H1 (cell line): ENCODE measurements around the gene AWAT2. TPM values are rescaled to one million over a fixed set of nuclear protein-coding genes. Genes with fewer than 3 reads are reported as not detected.
A peak's percentile ranks its signal among the peaks of the same experiment; 100 is the strongest.

Experiments used
- CTCF ChIA-PET: fragments of 300-600 bp; sonication (Branson Sonifier 250); formaldehyde crosslinking; loops from one replicate; lab custom pipeline; 2021; ENCODE audit not compliant: partially characterized antibody; lab: Charles Lee
- POLR2A ChIA-PET: fragments of 300-600 bp; sonication (Branson Sonifier 250); formaldehyde crosslinking; loops from one replicate; lab custom pipeline; 2021; ENCODE audit warnings: inconsistent platforms; ENCODE audit not compliant: partially characterized antibody; lab: Charles Lee
- DNase-seq, 2 experiments: peaks; one replicate each; pipeline versions ENCODE4 v3.0.0 to v3.0.0-alpha.2; 2010 to 2022; ENCODE audit warnings: low spot score in 2 of 2, low read depth in 1 of 2, mixed read lengths in 1 of 2
- FAIRE-seq: peaks from 2 replicates; lab custom pipeline; 2011; peaks lifted over from hg19 to GRCh38; lab: Jason Lieb, UNC
- H2AFZ ChIP-seq: 2 replicates; pipeline ENCODE4 v1.8.1; 2012; ENCODE audit warnings: low read length, inconsistent platforms
- H2AK5ac ChIP-seq: 2 replicates; pipeline ENCODE4 v1.6.1; 2013; ENCODE audit warnings: low read depth, low read length
- H2BK120ac ChIP-seq: replicated peaks from 2 replicates; pipeline ENCODE3; 2013; ENCODE audit warnings: low read depth, low read length, inconsistent platforms
- H2BK12ac ChIP-seq: 2 replicates; pipeline ENCODE4 v1.6.1; 2013; ENCODE audit warnings: low read depth, low read length
- H2BK15ac ChIP-seq: 2 replicates; pipeline ENCODE4 v1.6.1; 2013; ENCODE audit warnings: low read length
- H2BK20ac ChIP-seq: 2 replicates; pipeline ENCODE4 v1.6.1; 2013; ENCODE audit warnings: low read length
- H2BK5ac ChIP-seq: 2 replicates; pipeline ENCODE4 v1.6.1; 2013; ENCODE audit warnings: low read depth, low read length
- H3K14ac ChIP-seq: 2 replicates; pipeline ENCODE4 v1.6.1; 2013; ENCODE audit warnings: inconsistent platforms; ENCODE audit not compliant: insufficient read length
- H3K18ac ChIP-seq: 2 replicates; pipeline ENCODE4 v1.6.1; 2013; ENCODE audit warnings: low read length; ENCODE audit errors: extremely low read depth
- H3K23ac ChIP-seq: 2 replicates; pipeline ENCODE4 v1.6.1; 2013; ENCODE audit warnings: inconsistent platforms; ENCODE audit not compliant: insufficient read length
- H3K23me2 ChIP-seq: 2 replicates; pipeline ENCODE4 v1.6.1; 2013; ENCODE audit warnings: low read depth, low read length
- H3K27ac ChIP-seq: 2 replicates; pipeline ENCODE4 v1.6.1; 2011; ENCODE audit warnings: low read depth, low read length, inconsistent platforms
- H3K27me3 ChIP-seq, 4 experiments: replicated peaks in 1 of 4; 1 replicate in 1 of 4; 2 replicates in 3 of 4; pipeline versions ENCODE4 v1.6.1 to v1.8.1; 2011 to 2013; ENCODE audit warnings: low read length in 3 of 4, mild to moderate bottlenecking in 3 of 4, inconsistent platforms in 2 of 4, mixed read lengths in 2 of 4, moderate library complexity in 1 of 4; ENCODE audit not compliant: control insufficient read depth in 3 of 4, insufficient read depth in 3 of 4; ENCODE audit errors: extremely low read depth in 1 of 4
- H3K36me3 ChIP-seq, 4 experiments: 2 replicates each; pipeline versions ENCODE4 v1.6.1 to v1.8.1; 2011 to 2013; ENCODE audit warnings: mild to moderate bottlenecking in 4 of 4, low read length in 3 of 4, moderate library complexity in 2 of 4, control low read depth in 1 of 4, inconsistent platforms in 1 of 4; ENCODE audit not compliant: insufficient read depth in 4 of 4, control insufficient read depth in 2 of 4
- H3K4ac ChIP-seq: replicated peaks from 2 replicates; pipeline ENCODE3; 2013; ENCODE audit warnings: low read length, low read depth, mixed read lengths, inconsistent platforms; ENCODE audit not compliant: insufficient read length
- H3K4me1 ChIP-seq, 4 experiments: replicated peaks in 1 of 4; 1 replicate in 1 of 4; 2 replicates in 3 of 4; pipeline versions ENCODE4 v1.6.1 to v1.8.1; 2011 to 2013; ENCODE audit warnings: low read length in 3 of 4, inconsistent platforms in 2 of 4, mixed read lengths in 1 of 4; ENCODE audit not compliant: insufficient read depth in 4 of 4, control insufficient read depth in 3 of 4
- H3K4me2 ChIP-seq, 2 experiments: 2 replicates each; pipeline versions ENCODE4 v1.6.1 to v1.8.1; 2011 to 2013; ENCODE audit warnings: low read depth in 2 of 2, low read length in 2 of 2, control low read depth in 1 of 2, inconsistent platforms in 1 of 2, mild to moderate bottlenecking in 1 of 2; ENCODE audit not compliant: insufficient read depth in 1 of 2
- H3K4me3 ChIP-seq, 4 experiments: fragments of 200-600, 300-600 bp in 1 of 4; sonication (generic), shearing (Covaris generic), sonication (Bioruptor Twin) in 1 of 4; 2 replicates each; pipeline versions ENCODE4 v1.5.1 to v1.8.1; 2011 to 2016; ENCODE audit warnings: low read length in 4 of 4, low read depth in 3 of 4, control low read depth in 2 of 4, inconsistent platforms in 2 of 4, mild to moderate bottlenecking in 2 of 4, mixed read lengths in 1 of 4, moderate library complexity in 1 of 4; ENCODE audit not compliant: insufficient read depth in 2 of 4; ENCODE audit errors: extremely low read depth in 1 of 4
- H3K56ac ChIP-seq: replicated peaks from 2 replicates; pipeline ENCODE3; 2013; ENCODE audit warnings: low read depth, mild to moderate bottlenecking, mixed read lengths, low read length, inconsistent platforms; ENCODE audit not compliant: insufficient read length
- H3K79me1 ChIP-seq: 2 replicates; pipeline ENCODE4 v1.6.1; 2013; ENCODE audit warnings: low read depth, low read length, control low read depth
- H3K79me2 ChIP-seq, 2 experiments: 2 replicates each; pipeline versions ENCODE4 v1.6.1 to v1.8.1; 2012 to 2013; ENCODE audit warnings: low read length in 2 of 2, mild to moderate bottlenecking in 2 of 2, inconsistent platforms in 1 of 2; ENCODE audit not compliant: insufficient read depth in 2 of 2, control insufficient read depth in 1 of 2
- H3K9ac ChIP-seq, 4 experiments: replicated peaks in 1 of 4; 1 replicate in 1 of 4; 2 replicates in 3 of 4; pipeline versions ENCODE4 v1.6.1 to v1.8.1; 2011 to 2013; ENCODE audit warnings: low read depth in 3 of 4, low read length in 3 of 4, control low read depth in 2 of 4, mild to moderate bottlenecking in 2 of 4, moderate library complexity in 2 of 4, inconsistent platforms in 1 of 4; ENCODE audit errors: extremely low read depth in 1 of 4
- H3K9me3 ChIP-seq, 2 experiments: 2 replicates each; pipeline versions ENCODE4 v1.6.1 to v1.8.1; 2012 to 2013; ENCODE audit warnings: mild to moderate bottlenecking in 2 of 2, moderate library complexity in 2 of 2, control low read depth in 1 of 2, inconsistent platforms in 1 of 2, low read depth in 1 of 2, low read length in 1 of 2, mixed read lengths in 1 of 2; ENCODE audit not compliant: insufficient read depth in 2 of 2
- H4K20me1 ChIP-seq, 2 experiments: replicated peaks in 1 of 2; 2 replicates each; pipeline versions ENCODE3 to v1.8.1; 2011 to 2013; ENCODE audit warnings: inconsistent platforms in 2 of 2, low read length in 2 of 2, mild to moderate bottlenecking in 1 of 2; ENCODE audit not compliant: insufficient read depth in 2 of 2, control insufficient read depth in 1 of 2
- H4K5ac ChIP-seq: 2 replicates; pipeline ENCODE4 v1.6.1; 2013; ENCODE audit warnings: low read length, low read depth, mixed read lengths, inconsistent platforms; ENCODE audit not compliant: insufficient read length
- H4K8ac ChIP-seq: 2 replicates; pipeline ENCODE4 v1.8.0; 2013; ENCODE audit warnings: mild to moderate bottlenecking, moderate library complexity, low read length, inconsistent platforms; ENCODE audit not compliant: insufficient read depth; ENCODE audit errors: extremely low read depth
- H4K91ac ChIP-seq: replicated peaks from 2 replicates; pipeline ENCODE3; 2013; ENCODE audit warnings: low read length, mixed read lengths, inconsistent platforms; ENCODE audit not compliant: insufficient read length
- CHD2 ChIP-seq: IDR thresholded peaks from 2 replicates; pipeline ENCODE4 v1.6.1; 2012; ENCODE audit warnings: low read length, improper control_type of control experiment
- CTBP2 ChIP-seq: IDR thresholded peaks from 2 replicates; pipeline ENCODE4 v1.7.0; 2011; ENCODE audit warnings: borderline replicate concordance, mild to moderate bottlenecking, moderate library complexity, mixed read lengths, low read length; ENCODE audit not compliant: insufficient read depth, insufficient read length
- E2F6 ChIP-seq: IDR thresholded peaks from 2 replicates; pipeline ENCODE4 v1.6.1; 2012; ENCODE audit warnings: inconsistent platforms
- KDM4A ChIP-seq: IDR thresholded peaks from one replicate; pipeline ENCODE4 v1.7.1; 2012; ENCODE audit warnings: low read depth, mild to moderate bottlenecking, moderate library complexity, low read length, inconsistent platforms; ENCODE audit not compliant: severe bottlenecking
- KDM5A ChIP-seq: fragments of 200-600 bp; IDR thresholded peaks from 2 replicates; pipeline ENCODE4 v1.7.1; 2012; ENCODE audit warnings: mild to moderate bottlenecking, low read length, inconsistent platforms, mixed read lengths
- NANOG ChIP-seq: IDR thresholded peaks from 2 replicates; pipeline ENCODE4 v1.6.1; 2011; ENCODE audit warnings: low read length, low read depth, mild to moderate bottlenecking, inconsistent platforms; ENCODE audit not compliant: insufficient read depth, poor library complexity, severe bottlenecking
- POU5F1 ChIP-seq: IDR thresholded peaks from 2 replicates; pipeline ENCODE4 v1.6.1; 2011; ENCODE audit warnings: low read depth, mild to moderate bottlenecking, low read length, moderate library complexity
- RBBP5 ChIP-seq: IDR thresholded peaks from 2 replicates; pipeline ENCODE4 v1.7.1; 2012; ENCODE audit warnings: low read depth, mild to moderate bottlenecking, inconsistent platforms, low read length, moderate library complexity, borderline replicate concordance
- SIN3A ChIP-seq, 2 experiments: IDR thresholded peaks in 1 of 2; conservative IDR thresholded peaks in 1 of 2; 2 replicates each; pipeline ENCODE4 v1.6.1; 2011 to 2012; ENCODE audit warnings: low read length in 2 of 2, improper control_type of control experiment in 1 of 2, low read depth in 1 of 2, mild to moderate bottlenecking in 1 of 2
- SRF ChIP-seq: IDR thresholded peaks from 2 replicates; pipeline ENCODE4 v1.6.1; 2011; ENCODE audit warnings: mild to moderate bottlenecking, low read depth, low read length, moderate library complexity
- polyA plus RNA-seq, 7 experiments: library from polyadenylated mRNA; depleted of rRNA in 3 of 7; stranded (reverse) in 5 of 7; unstranded in 2 of 7; fragments of >200 nt in 5 of 7; fragments of 200-250 nt in 2 of 7; gene quantifications; 1 replicate in 5 of 7; 2 replicates in 1 of 7; 4 replicates in 1 of 7; pipeline versions ENCODE4 v1.2.1 to v1.2.3, GENCODE V29; 2011 to 2013; ENCODE audit warnings: missing spikeins in 2 of 7, mixed read lengths in 2 of 7
- total RNA-seq: library from RNA; stranded (reverse); fragmentation: NEBNext Ultra II Directional; extraction: Animal tissue kit (Norgen Biotek cat#: 25700); gene quantifications from 2 replicates; pipeline ENCODE4 v1.2.1, GENCODE V29; 2021

The AWAT2 gene
- total and polyA plus RNA-seq, 2 of the 8 experiments (the other 6 are each of a cell fraction or from before 2014, with no cell fraction given), result not detected

GRCh38 chrX:69993494-69993893 is 56.2 kb downstream of the AWAT2 start:
- no peak overlapping the region for H2AFZ ChIP-seq
- no peak overlapping the region for H3K23ac ChIP-seq
- FAIRE-seq, result peak; percentile 24
- no peaks in the 10 kb centered on the region for H3K27me3 ChIP-seq
- no peak overlapping the region for H3K4ac ChIP-seq
- TF ChIP-seq POU5F1 (no peak), CTBP2 (no peak), SRF (no peak), SIN3A (conservative IDR thresholded peaks at IDR 0.05 in 1 of 2, IDR thresholded peaks at IDR 0.05 in 1 of 2; ENCODE audit: low read depth in 1 of 2, low read length in 2 of 2) (no peak), KDM5A (no peak), KDM4A (no peak), CHD2 (no peak), RBBP5 (no peak), E2F6 (no peak), NANOG (no peak)
- TF ChIP-seq, all 59 proteins: peak for 0
- H2BK120ac ChIP-seq, result no peak overlapping the region
- H3K18ac ChIP-seq, result no peak overlapping the region
- no peak overlapping the region for H3K4me2 ChIP-seq
- H2BK5ac ChIP-seq, result no peak overlapping the region
- POLR2A ChIA-PET, result no interaction called here
- H3K4me1 ChIP-seq, result no peaks in the 10 kb centered on the region
- no peak overlapping the region for H3K14ac ChIP-seq
- no peaks in the 10 kb centered on the region for H3K36me3 ChIP-seq
- no peaks in the 10 kb centered on the region for H3K79me1 ChIP-seq
- H4K8ac ChIP-seq, result no peak overlapping the region
- H3K9ac ChIP-seq, result no peak overlapping the region
- H2BK20ac ChIP-seq, result no peak overlapping the region
- peaks cover 0 to 4% of the 10 kb centered on the region in 2 experiments; a peak in 1 of 4 replicates for H3K9me3 ChIP-seq
- no peak for DNase-seq
- no peak overlapping the region for H4K5ac ChIP-seq
- no peak overlapping the region for H3K4me3 ChIP-seq
- H3K56ac ChIP-seq, result no peak overlapping the region
- H3K23me2 ChIP-seq, result no peaks in the 10 kb centered on the region
- H2AK5ac ChIP-seq, result no peak overlapping the region
- no peak overlapping the region for H4K91ac ChIP-seq
- no peak overlapping the region for H3K27ac ChIP-seq
- H4K20me1 ChIP-seq, result no peaks in the 10 kb centered on the region
- no peak overlapping the region for H2BK12ac ChIP-seq
- no peaks in the 10 kb centered on the region for H3K79me2 ChIP-seq
- CTCF ChIA-PET, result interaction anchor here (1.2 kb wide), 1 partner anchor 26 kb away, joined by 3 read pairs; no protein-coding TSS in a partner anchor
- H2BK15ac ChIP-seq, result no peak overlapping the region
